RWPE2 (cell line): ENCODE data around the gene FAM222B.
A peak's percentile ranks its signal among the peaks of the same experiment; 100 is the strongest.

ENCODE experiments used
- ATAC-seq: fragments of 200-7000 bp; cut with Tn5 transposase; 3 replicates; pipeline ENCODE4 v1.9.1; 2021; ENCODE audit warnings: low read depth
- DNase-seq: peaks from one replicate; pipeline ENCODE4 v3.0.0-alpha.2; 2020; ENCODE audit warnings: low spot score
- H3K27ac ChIP-seq: fragments of 450-650 bp; 2 replicates; pipeline ENCODE4 v1.5.1; 2017; ENCODE audit warnings: mild to moderate bottlenecking; ENCODE audit not compliant: poor library complexity, severe bottlenecking
- H3K27me3 ChIP-seq: fragments of 250-450 bp; sonication (Bioruptor Pico); 2 replicates; pipeline ENCODE4 v1.5.1; 2021; ENCODE audit warnings: mild to moderate bottlenecking, moderate library complexity; ENCODE audit not compliant: insufficient read depth, poor library complexity, severe bottlenecking
- H3K36me3 ChIP-seq: fragments of 250-450 bp; sonication (Bioruptor Pico); 2 replicates; pipeline ENCODE4 v1.5.1; 2020; ENCODE audit warnings: low read depth, mild to moderate bottlenecking, moderate library complexity
- H3K4me1 ChIP-seq: fragments of 250-450 bp; sonication (Bioruptor Pico); 2 replicates; pipeline ENCODE4 v1.5.1; 2021; ENCODE audit warnings: mild to moderate bottlenecking, moderate library complexity; ENCODE audit not compliant: insufficient read depth, poor library complexity, severe bottlenecking
- H3K4me3 ChIP-seq: fragments of 250-450 bp; sonication (Bioruptor Pico); 2 replicates; pipeline ENCODE4 v1.5.1; 2021; ENCODE audit warnings: mild to moderate bottlenecking, moderate library complexity; ENCODE audit not compliant: severe bottlenecking
- H3K9me3 ChIP-seq: fragments of 250-450 bp; sonication (Bioruptor Pico); 2 replicates; pipeline ENCODE4 v1.5.1; 2021; ENCODE audit warnings: mild to moderate bottlenecking, moderate library complexity; ENCODE audit not compliant: severe bottlenecking
- TF ChIP-seq, protein P1 (sequence below): fragments of 450-650 bp; IDR thresholded peaks from one replicate; pipeline ENCODE4 v1.5.1; 2017; ENCODE audit warnings: mild to moderate bottlenecking, moderate library complexity; ENCODE audit not compliant: poor library complexity, severe bottlenecking

The FAM222B gene

GRCh38 chr17:28747801-28748750, 94.5 kb downstream of the FAM222B start:
- no peak for DNase-seq
- H3K4me3 ChIP-seq, result no peak overlapping the region
- TF ChIP-seq, protein P1, sequence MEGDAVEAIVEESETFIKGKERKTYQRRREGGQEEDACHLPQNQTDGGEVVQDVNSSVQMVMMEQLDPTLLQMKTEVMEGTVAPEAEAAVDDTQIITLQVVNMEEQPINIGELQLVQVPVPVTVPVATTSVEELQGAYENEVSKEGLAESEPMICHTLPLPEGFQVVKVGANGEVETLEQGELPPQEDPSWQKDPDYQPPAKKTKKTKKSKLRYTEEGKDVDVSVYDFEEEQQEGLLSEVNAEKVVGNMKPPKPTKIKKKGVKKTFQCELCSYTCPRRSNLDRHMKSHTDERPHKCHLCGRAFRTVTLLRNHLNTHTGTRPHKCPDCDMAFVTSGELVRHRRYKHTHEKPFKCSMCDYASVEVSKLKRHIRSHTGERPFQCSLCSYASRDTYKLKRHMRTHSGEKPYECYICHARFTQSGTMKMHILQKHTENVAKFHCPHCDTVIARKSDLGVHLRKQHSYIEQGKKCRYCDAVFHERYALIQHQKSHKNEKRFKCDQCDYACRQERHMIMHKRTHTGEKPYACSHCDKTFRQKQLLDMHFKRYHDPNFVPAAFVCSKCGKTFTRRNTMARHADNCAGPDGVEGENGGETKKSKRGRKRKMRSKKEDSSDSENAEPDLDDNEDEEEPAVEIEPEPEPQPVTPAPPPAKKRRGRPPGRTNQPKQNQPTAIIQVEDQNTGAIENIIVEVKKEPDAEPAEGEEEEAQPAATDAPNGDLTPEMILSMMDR, result no peak
- peaks cover 19% of the 10 kb centered on the region for H3K4me1 ChIP-seq
- H3K9me3 ChIP-seq, result no peaks in the 10 kb centered on the region
- no peaks in the 10 kb centered on the region for H3K27me3 ChIP-seq
- peak overlapping the region; percentile 95 for H3K27ac ChIP-seq
- peaks cover 68% of the 10 kb centered on the region for H3K36me3 ChIP-seq
- no peak for ATAC-seq

DNA sequence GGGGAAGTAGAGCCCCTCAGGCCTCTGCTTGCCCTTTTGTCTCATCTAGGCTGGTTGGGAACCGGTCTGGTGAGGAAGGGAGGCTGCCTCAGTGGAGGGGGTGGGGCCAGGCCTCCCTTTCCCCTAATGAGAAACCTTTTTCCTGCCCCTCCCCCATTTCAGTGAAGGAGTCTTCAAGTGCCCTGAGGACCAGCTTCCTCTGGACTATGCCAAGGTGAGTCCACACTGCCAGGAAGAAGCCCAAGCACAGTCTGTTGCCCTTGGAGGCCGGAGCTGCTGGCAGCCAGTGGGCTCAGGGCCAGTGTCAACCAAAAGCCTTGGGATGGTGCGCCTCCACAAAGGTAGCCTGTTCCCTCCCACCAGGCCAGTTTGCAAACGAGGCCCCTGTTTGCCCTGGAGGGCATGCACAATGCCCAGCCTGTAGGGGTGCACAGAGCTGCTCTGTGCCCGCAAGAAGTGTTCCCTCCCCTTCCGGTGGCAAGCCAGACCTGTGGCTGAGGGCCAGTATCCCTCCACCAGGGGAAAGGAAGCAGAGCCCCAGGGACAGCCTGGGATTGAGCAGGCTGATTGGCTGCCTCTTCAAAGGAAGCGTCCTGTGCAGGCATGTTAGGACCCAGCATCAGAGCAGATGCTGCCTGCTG, 95.4 kb downstream of the FAM222B start:
- no peak for ATAC-seq
- TF ChIP-seq, protein P1, result no peak
- DNase-seq, result no peak
- no peaks in the 10 kb centered on the region for H3K27me3 ChIP-seq
- peak overlapping the region; percentile 95 for H3K27ac ChIP-seq
- H3K4me3 ChIP-seq, result peak overlapping the region; percentile 65
- H3K4me1 ChIP-seq, result peaks cover 24% of the 10 kb centered on the region
- peaks cover 68% of the 10 kb centered on the region for H3K36me3 ChIP-seq
- H3K9me3 ChIP-seq, result no peaks in the 10 kb centered on the region

GRCh38 chr17:28746611-28747050, 96.0 kb downstream of the FAM222B start:
- no peak for ATAC-seq
- Histone ChIP-seq H3K36me3 (peaks cover 68% of the 10 kb centered on the region), H3K27ac (peak overlapping the region; percentile 95), H3K27me3 (no peaks in the 10 kb centered on the region), H3K4me3 (peak overlapping the region; percentile 65), H3K9me3 (no peaks in the 10 kb centered on the region), H3K4me1 (peaks cover 24% of the 10 kb centered on the region)
- TF ChIP-seq, protein P1, result no peak
- DNase-seq, result no peak

GRCh38 chr17:28745786-28746411, 96.7 kb downstream of the FAM222B start:
- Histone ChIP-seq H3K27me3 (no peaks in the 10 kb centered on the region), H3K4me1 (peaks cover 24% of the 10 kb centered on the region), H3K4me3 (peak overlapping the region; percentile 65), H3K36me3 (peaks cover 63% of the 10 kb centered on the region), H3K9me3 (no peaks in the 10 kb centered on the region), H3K27ac (peak overlapping the region; percentile 95)
- ATAC-seq (peak; percentile 57), DNase-seq (peak; percentile 95)
- TF ChIP-seq, protein P1, result no peak
